ENCODE results near the gene ATG12. TPM values are rescaled to one million over a fixed set of nuclear protein-coding genes. Genes with fewer than 3 reads are reported as not detected.
"Not testable (repeated sequence)": the region's sequence is repeated elsewhere in the genome, so short reads cannot be mapped to it uniquely, and the experiment has no call there.

Gene ATG12
- total RNA-seq (2014; rRNA removed) (18.7 and 18.9 TPM in 2 replicates), Bru-seq, nascent RNA (percentile 94 among the genes with signal in this experiment), BruChase-seq, experiment 1, labeled RNA remaining after a 6-hour chase (percentile 96 among the genes with signal in this experiment), BruChase-seq, experiment 2, labeled RNA remaining after a 2-hour chase (percentile 97 among the genes with signal in this experiment)
- long read RNA-seq, full-length matches to known transcripts = 136 of 176 reads
- long read RNA-seq, partial matches to known transcripts = 10 of 176 reads
- long read RNA-seq, other reads (novel, unspliced or antisense) = 30 of 176 reads

DNA sequence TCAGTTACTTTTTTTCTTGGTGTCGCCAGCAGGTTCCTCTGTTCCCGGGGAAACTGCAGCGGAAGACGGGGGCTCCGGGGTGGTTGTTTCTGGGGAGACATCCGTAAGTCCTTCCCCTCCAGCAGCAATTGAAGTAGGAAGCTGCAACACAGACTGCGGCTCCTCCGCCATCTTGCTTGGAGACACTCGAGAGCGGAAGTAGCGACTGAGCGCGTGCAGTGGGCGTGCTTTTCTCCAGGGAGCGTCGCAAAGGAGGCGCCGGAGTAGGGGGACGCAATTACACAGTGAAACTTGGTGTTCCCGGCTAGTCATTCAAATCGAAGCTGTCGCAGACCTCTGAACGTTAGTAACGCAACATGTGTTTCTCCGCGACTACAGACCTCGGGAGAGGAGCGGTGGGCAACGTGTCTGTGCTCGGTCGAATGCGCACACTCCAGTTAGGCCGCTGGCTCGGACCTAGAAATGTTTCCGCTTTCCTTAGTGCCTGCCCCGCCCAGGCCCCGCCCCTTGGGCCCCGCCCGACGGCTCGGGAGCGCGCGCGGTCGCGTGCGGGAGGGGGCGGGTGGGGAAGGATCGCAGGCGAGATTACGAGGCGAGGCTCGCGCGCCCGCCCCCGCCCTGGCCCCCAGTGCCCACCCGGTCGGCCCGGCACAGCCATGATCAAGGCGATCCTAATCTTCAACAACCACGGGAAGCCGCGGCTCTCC is at the start of gene ATG12, which contains the start of gene AP3S1:
ATG12 (minus strand) TSS at position 184 of the 707 bp plus-strand sequence; CDS start at position 171, 13 bp downstream.
AP3S1 (plus strand) TSS at position 554 of the 707 bp plus-strand sequence; CDS start at position 657, 103 bp downstream.
- Histone ChIP-seq H2AFZ (ENCODE audit: low read length) (peak within 1 kb of the TSS; percentile 89), H3K4me2 (ENCODE audit: low read length) (peak within 1 kb of the TSS; percentile 86), H3K9me2 (replicated peaks; ENCODE audit: low read length) (no peaks in the 10 kb centered on the region), H3K9ac (ENCODE audit: low read length) (peak within 1 kb of the TSS; percentile 81), H3F3A (ENCODE audit: low read length, unreplicated experiment) (no peaks in the 10 kb centered on the region), H3K4me1 (ENCODE audit: insufficient read depth, low read length) (peaks cover 26% of the 10 kb centered on the region), H3K4me3 (ENCODE audit: low read length) (peak within 1 kb of the TSS; percentile 72), H3K27ac (ENCODE audit: low read length) (peak within 1 kb of the TSS; percentile 77), H3K79me2 (ENCODE audit: low read length) (peaks cover 83% of the 10 kb centered on the region), H3K36me3 (ENCODE audit: low read depth, low read length) (peaks cover 11% of the 10 kb centered on the region), H3K27me3 (ENCODE audit: low read length) (no peaks in the 10 kb centered on the region), H4K20me1 (ENCODE audit: low read length) (peaks cover 31% of the 10 kb centered on the region), H3K9me3 (ENCODE audit: low read length) (no peaks in the 10 kb centered on the region)
- ChIA-PET CTCF (no interaction called here), POLR2A (ENCODE audit: unreplicated experiment) (no interaction called here)
- ATAC-seq = peak; percentile 75
- intact Hi-C loops (cut with micrococcal nuclease) = loop anchor here (1.0 to 2.0 kb wide), 4 partner anchors 10 to 227 kb away; partner anchors contain the start of gene ARL14EPL
- TF ChIP-seq, protein P1, sequence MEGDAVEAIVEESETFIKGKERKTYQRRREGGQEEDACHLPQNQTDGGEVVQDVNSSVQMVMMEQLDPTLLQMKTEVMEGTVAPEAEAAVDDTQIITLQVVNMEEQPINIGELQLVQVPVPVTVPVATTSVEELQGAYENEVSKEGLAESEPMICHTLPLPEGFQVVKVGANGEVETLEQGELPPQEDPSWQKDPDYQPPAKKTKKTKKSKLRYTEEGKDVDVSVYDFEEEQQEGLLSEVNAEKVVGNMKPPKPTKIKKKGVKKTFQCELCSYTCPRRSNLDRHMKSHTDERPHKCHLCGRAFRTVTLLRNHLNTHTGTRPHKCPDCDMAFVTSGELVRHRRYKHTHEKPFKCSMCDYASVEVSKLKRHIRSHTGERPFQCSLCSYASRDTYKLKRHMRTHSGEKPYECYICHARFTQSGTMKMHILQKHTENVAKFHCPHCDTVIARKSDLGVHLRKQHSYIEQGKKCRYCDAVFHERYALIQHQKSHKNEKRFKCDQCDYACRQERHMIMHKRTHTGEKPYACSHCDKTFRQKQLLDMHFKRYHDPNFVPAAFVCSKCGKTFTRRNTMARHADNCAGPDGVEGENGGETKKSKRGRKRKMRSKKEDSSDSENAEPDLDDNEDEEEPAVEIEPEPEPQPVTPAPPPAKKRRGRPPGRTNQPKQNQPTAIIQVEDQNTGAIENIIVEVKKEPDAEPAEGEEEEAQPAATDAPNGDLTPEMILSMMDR (conservative IDR thresholded peaks at IDR 0.05; ENCODE audit: low read depth, low read length) = no peak
- no peak for TF ChIP-seq EZH2 (IDR thresholded peaks at IDR 0.05; ENCODE audit: low read length, unreplicated experiment)
- no peak for TF ChIP-seq EZH2phosphoT487 (IDR thresholded peaks at IDR 0.05; ENCODE audit: borderline replicate concordance, low read length)
- peak; percentile 87 for DNase-seq
- TSS peak; percentile 59 for BruUV-seq (replicated peaks)

DNA sequence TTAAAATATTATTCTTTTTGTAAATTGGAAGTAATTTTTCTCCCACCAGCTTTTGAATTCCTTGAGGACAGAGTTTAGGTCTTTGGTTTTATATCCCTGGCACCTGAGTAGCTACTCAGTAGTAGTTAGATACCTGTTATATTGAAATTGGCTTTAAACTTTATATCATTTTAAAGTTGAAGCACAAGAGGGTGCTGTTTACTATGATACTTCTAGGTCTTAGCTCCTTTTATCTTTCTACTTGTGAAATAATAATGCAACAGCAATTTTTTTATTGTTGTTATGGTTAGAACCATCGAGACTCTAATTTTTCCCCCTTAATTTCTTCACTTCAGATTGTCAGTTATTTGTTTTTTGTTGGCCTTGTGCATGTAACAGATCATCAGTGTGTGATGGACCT is 46.7 kb upstream of the ATG12 start:
- H3K36me3 ChIP-seq (ENCODE audit: low read depth, low read length) = no peaks in the 10 kb centered on the region
- no peaks in the 10 kb centered on the region for H3K79me2 ChIP-seq (ENCODE audit: low read length)
- BruUV-seq (replicated peaks) = no TSS peak
- CTCF ChIA-PET = interaction anchor here (0.6 to 1.3 kb wide), 7 partner anchors 34 to 710 kb away, joined by 3 to 8 read pairs (median 4); no protein-coding TSS in a partner anchor
- H3F3A ChIP-seq (ENCODE audit: low read length, unreplicated experiment) = no peaks in the 10 kb centered on the region
- no peaks in the 10 kb centered on the region for H3K9me2 ChIP-seq (replicated peaks; ENCODE audit: low read length)
- no peak overlapping the region for H3K27ac ChIP-seq (ENCODE audit: low read length)
- H3K4me2 ChIP-seq (ENCODE audit: low read length) = no peak overlapping the region
- intact Hi-C loops (cut with micrococcal nuclease) = loop anchor here (1.0 to 2.0 kb wide), 3 partner anchors 53 to 180 kb away; partner anchors contain the start of gene ARL14EPL
- H3K9me3 ChIP-seq (ENCODE audit: low read length) = no peaks in the 10 kb centered on the region
- no peaks in the 10 kb centered on the region for H3K4me1 ChIP-seq (ENCODE audit: insufficient read depth, low read length)
- H3K4me3 ChIP-seq (ENCODE audit: low read length) = no peak overlapping the region
- no peak overlapping the region for H3K9ac ChIP-seq (ENCODE audit: low read length)
- TF ChIP-seq EZH2 (IDR thresholded peaks at IDR 0.05; ENCODE audit: low read length, unreplicated experiment) (no peak), EZH2phosphoT487 (IDR thresholded peaks at IDR 0.05; ENCODE audit: borderline replicate concordance, low read length) (no peak)
- TF ChIP-seq, protein P1 (conservative IDR thresholded peaks at IDR 0.05; ENCODE audit: low read depth, low read length) = peak; percentile 64
- peak; percentile 54 for DNase-seq
- POLR2A ChIA-PET (ENCODE audit: unreplicated experiment) = interaction anchor here (0.7 kb wide), 1 partner anchor 146 kb away, joined by 5 read pairs; no protein-coding TSS in a partner anchor
- no peaks in the 10 kb centered on the region for H4K20me1 ChIP-seq (ENCODE audit: low read length)
- H2AFZ ChIP-seq (ENCODE audit: low read length) = no peak overlapping the region
- H3K27me3 ChIP-seq (ENCODE audit: low read length) = no peaks in the 10 kb centered on the region
- peak; percentile 60 for ATAC-seq

DNA sequence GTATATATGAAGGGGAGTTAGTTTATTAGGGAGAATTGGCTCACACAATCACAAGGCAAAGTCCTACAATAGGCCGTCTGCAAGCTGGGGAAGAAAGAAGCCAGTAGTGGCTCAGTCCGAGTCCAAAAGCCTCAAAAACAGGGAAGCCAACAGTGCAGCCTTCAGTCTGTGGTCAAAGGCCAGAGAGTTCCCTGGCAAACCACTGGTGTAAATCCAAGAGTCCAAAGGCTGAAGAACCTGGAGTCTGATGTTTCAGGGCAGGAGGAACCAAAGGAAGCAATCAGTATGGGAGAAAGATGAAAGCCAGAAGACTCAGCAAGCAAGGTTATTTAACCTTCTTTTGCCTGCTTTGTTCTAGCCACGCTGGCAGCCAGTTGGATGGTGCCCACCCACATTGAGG is 43.8 kb upstream of the ATG12 start:
- H3K36me3 ChIP-seq (ENCODE audit: low read depth, low read length); H3K4me1 ChIP-seq (ENCODE audit: insufficient read depth, low read length); DNase-seq; H2AFZ ChIP-seq (ENCODE audit: low read length); POLR2A ChIA-PET (ENCODE audit: unreplicated experiment); intact Hi-C loops (cut with micrococcal nuclease); H3K9me2 ChIP-seq (replicated peaks; ENCODE audit: low read length); CTCF ChIA-PET; H4K20me1 ChIP-seq (ENCODE audit: low read length); H3K4me2 ChIP-seq (ENCODE audit: low read length); H3F3A ChIP-seq (ENCODE audit: low read length, unreplicated experiment); H3K9ac ChIP-seq (ENCODE audit: low read length); H3K79me2 ChIP-seq (ENCODE audit: low read length); BruUV-seq (replicated peaks); H3K4me3 ChIP-seq (ENCODE audit: low read length); ATAC-seq; H3K27me3 ChIP-seq (ENCODE audit: low read length); H3K27ac ChIP-seq (ENCODE audit: low read length); H3K9me3 ChIP-seq (ENCODE audit: low read length): not testable (repeated sequence)

Data from PC-3 (cell line).